Uterus (tissue), 2 donors: ENCODE measurements around the gene AOAH.

Experiments used
- POLR2A ChIP-seq, 2 donors: fragments of 450-650 bp; IDR thresholded peaks; one replicate each; pipeline ENCODE4 v1.6.1; 2016; ENCODE audit warnings: antibody characterized with exemption in 2 of 2, mild to moderate bottlenecking in 1 of 2, moderate library complexity in 1 of 2
- TF ChIP-seq, protein P1 (sequence below), 4 experiments: fragments of 200-600 bp in 2 of 4; fragments of 450-650 bp in 2 of 4; sonication (generic) in 2 of 4; IDR thresholded peaks; one replicate each; pipeline ENCODE4 v1.5.1; 2016 to 2019; ENCODE audit warnings: antibody characterized with exemption in 4 of 4, mild to moderate bottlenecking in 2 of 4, moderate library complexity in 1 of 4

DNA sequence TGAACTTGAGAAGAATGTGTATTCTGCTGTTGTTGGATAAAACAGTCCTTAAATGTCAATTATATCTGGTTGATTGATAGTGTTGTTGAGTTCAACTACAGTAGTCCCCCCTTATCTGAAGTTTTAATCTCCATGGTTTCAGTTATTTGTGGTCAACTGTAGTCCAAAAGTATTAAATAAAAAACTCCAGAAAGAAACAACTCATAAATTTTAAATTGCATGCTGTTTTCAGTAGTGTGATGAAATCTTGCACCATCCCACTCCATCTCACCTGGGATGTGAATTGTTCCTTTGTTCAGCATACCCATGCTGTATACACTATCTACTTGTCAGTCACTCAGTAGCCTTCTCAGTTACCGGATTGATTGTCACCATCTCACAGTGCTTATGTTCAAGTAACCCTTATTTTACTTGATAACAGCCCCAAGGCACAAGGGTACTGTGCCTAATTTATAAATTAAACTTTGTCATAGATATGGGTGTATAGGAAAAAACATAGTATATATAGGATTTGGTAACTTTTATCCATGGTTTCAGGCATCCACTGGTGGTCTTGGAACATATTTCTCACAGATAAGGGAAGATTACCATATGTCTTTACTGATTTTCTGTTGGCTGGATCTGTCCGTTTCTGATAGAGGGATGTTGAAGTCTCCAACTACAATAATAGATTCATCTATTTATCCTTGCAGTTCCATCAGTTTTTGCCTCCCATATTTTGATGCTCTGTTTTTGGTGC, 57.1 kb downstream of the AOAH start:
- TF ChIP-seq POLR2A (IDR thresholded peaks at IDR 0.05), result no peak
- TF ChIP-seq, protein P1, sequence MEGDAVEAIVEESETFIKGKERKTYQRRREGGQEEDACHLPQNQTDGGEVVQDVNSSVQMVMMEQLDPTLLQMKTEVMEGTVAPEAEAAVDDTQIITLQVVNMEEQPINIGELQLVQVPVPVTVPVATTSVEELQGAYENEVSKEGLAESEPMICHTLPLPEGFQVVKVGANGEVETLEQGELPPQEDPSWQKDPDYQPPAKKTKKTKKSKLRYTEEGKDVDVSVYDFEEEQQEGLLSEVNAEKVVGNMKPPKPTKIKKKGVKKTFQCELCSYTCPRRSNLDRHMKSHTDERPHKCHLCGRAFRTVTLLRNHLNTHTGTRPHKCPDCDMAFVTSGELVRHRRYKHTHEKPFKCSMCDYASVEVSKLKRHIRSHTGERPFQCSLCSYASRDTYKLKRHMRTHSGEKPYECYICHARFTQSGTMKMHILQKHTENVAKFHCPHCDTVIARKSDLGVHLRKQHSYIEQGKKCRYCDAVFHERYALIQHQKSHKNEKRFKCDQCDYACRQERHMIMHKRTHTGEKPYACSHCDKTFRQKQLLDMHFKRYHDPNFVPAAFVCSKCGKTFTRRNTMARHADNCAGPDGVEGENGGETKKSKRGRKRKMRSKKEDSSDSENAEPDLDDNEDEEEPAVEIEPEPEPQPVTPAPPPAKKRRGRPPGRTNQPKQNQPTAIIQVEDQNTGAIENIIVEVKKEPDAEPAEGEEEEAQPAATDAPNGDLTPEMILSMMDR (IDR thresholded peaks at IDR 0.05), result no peak
